Transverse colon (tissue), 4 donors: ENCODE results near the gene THNSL1.

Experiments
- CTCF ChIP-seq, 5 experiments: fragments of 200-600 bp in 3 of 5; fragments of 450-650 bp in 2 of 5; sonication (generic) in 3 of 5; IDR thresholded peaks; 1 replicate in 2 of 5; 2 replicates in 3 of 5; pipeline ENCODE4 v1.5.1; 2016 to 2017; ENCODE audit warnings: antibody characterized with exemption in 5 of 5, inconsistent platforms in 3 of 5, mild to moderate bottlenecking in 2 of 5, moderate library complexity in 1 of 5
- EP300 ChIP-seq: sonication (generic); formaldehyde crosslinking; IDR thresholded peaks from one replicate; pipeline ENCODE4 v1.6.1; 2017; ENCODE audit warnings: antibody characterized with exemption, low read depth
- POLR2A ChIP-seq: fragments of 450-650 bp; IDR thresholded peaks from one replicate; pipeline ENCODE4 v1.6.1; 2016; ENCODE audit warnings: antibody characterized with exemption, mild to moderate bottlenecking, moderate library complexity
- POLR2AphosphoS5 ChIP-seq, 3 donors: sonication (generic); formaldehyde crosslinking; IDR thresholded peaks; one replicate each; pipeline ENCODE4 v1.6.1; 2016; ENCODE audit warnings: antibody characterized with exemption in 3 of 3

GRCh38 chr10:25029519-25029918 lies 13.1 kb downstream of the THNSL1 start:
- TF ChIP-seq POLR2AphosphoS5 (IDR thresholded peaks at IDR 0.05) (no peak), CTCF (IDR thresholded peaks at IDR 0.05) (no peak), POLR2A (no peak), EP300 (no peak)
